ENCODE results near the gene KIF20B. TPM values are rescaled to one million over a fixed set of nuclear protein-coding genes. Genes with fewer than 3 reads are reported as not detected.
"Not testable (repeated sequence)": the region's sequence is repeated elsewhere in the genome, so short reads cannot be mapped to it uniquely, and the experiment has no call there.

The KIF20B gene
- total RNA-seq, 1 donor from 2014 or later: 46.7 TPM

GRCh38 chr10:89815049-89815853 is 113.9 kb downstream of the KIF20B start:
- H3K27me3 Mint-ChIP-seq (ENCODE audit: low read depth): peaks cover 4% of the 10 kb centered on the region
- H3K4me1 Mint-ChIP-seq: no peaks in the 10 kb centered on the region
- TF ChIP-seq CTCF (conservative IDR thresholded peaks at IDR 0.05): no peak
- no peak for DNase-seq (ENCODE audit: low read depth, low spot score)
- peaks cover 14% of the 10 kb centered on the region for H3K9me3 Mint-ChIP-seq
- H3K4me3 Mint-ChIP-seq: no peak overlapping the region
- H3K36me3 Mint-ChIP-seq (ENCODE audit: low read depth): peaks cover 6% of the 10 kb centered on the region
- no peak overlapping the region for H3K27ac Mint-ChIP-seq (ENCODE audit: unreplicated experiment)

- DNase-seq (ENCODE audit: low read depth, low spot score); H3K27ac Mint-ChIP-seq (ENCODE audit: unreplicated experiment); H3K27me3 Mint-ChIP-seq (ENCODE audit: low read depth); H3K4me1 Mint-ChIP-seq; H3K36me3 Mint-ChIP-seq (ENCODE audit: low read depth); H3K4me3 Mint-ChIP-seq: not testable (repeated sequence)
- peaks cover 17% of the 10 kb centered on the region for H3K9me3 Mint-ChIP-seq
Measured at GRCh38 chr10:89819008-89819407, 117.6 kb downstream of the KIF20B start.

Other genes with a start within 250 kb of the KIF20B start
- gene SLC16A12, start 166.0 kb upstream of the KIF20B start, total RNA-seq: not detected in 2 replicates
- 46.9 and 47.2 TPM in 2 replicates for gene PANK1, start 56.3 kb upstream of the KIF20B start, total RNA-seq